IPS-15b (cell line): Measurements from ENCODE around the gene SEMA5A.

ENCODE experiments used
- H3K27me3 ChIP-seq: one replicate; pipeline ENCODE4 v1.6.1; 2013; ENCODE audit warnings: low read length; ENCODE audit not compliant: control insufficient read depth, insufficient read depth
- H3K36me3 ChIP-seq: one replicate; pipeline ENCODE4 v1.6.1; 2013; ENCODE audit warnings: low read length; ENCODE audit not compliant: control insufficient read depth, insufficient read depth
- H3K4me1 ChIP-seq: one replicate; pipeline ENCODE4 v1.6.1; 2013; ENCODE audit warnings: mild to moderate bottlenecking, low read length; ENCODE audit not compliant: control insufficient read depth, insufficient read depth
- H3K4me3 ChIP-seq: one replicate; pipeline ENCODE4 v1.5.1; 2013; ENCODE audit warnings: low read depth, low read length
- H3K9ac ChIP-seq: one replicate; pipeline ENCODE4 v1.6.1; 2013; ENCODE audit warnings: low read depth, mild to moderate bottlenecking, low read length
- H3K9me3 ChIP-seq: one replicate; pipeline ENCODE4 v1.6.1; 2013; ENCODE audit warnings: mild to moderate bottlenecking, low read length; ENCODE audit not compliant: control insufficient read depth, insufficient read depth

SEMA5A gene

DNA sequence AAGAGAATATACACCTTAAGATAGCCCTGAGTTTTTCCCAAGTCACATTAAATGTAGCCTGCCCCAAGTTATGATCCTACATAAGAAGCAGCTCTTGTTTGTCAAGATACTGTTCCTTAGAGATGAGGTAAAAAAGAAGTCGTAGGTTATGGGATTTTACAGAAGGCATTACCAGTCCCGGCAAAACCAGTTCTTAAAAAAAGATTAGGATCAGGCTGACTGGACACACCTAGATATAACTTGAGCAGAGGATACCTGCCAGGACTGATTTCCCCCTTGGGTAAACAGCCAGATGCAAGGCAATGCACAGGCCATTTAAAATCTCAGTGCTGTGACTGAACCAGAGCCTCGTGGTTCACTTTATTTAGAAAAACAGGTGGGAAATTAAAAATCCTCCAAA, 14.1 kb upstream of the SEMA5A start:
- Histone ChIP-seq H3K36me3 (no peaks in the 10 kb centered on the region), H3K4me3 (no peak overlapping the region), H3K27me3 (no peaks in the 10 kb centered on the region), H3K4me1 (no peaks in the 10 kb centered on the region), H3K9ac (no peak overlapping the region), H3K9me3 (no peaks in the 10 kb centered on the region)

DNA sequence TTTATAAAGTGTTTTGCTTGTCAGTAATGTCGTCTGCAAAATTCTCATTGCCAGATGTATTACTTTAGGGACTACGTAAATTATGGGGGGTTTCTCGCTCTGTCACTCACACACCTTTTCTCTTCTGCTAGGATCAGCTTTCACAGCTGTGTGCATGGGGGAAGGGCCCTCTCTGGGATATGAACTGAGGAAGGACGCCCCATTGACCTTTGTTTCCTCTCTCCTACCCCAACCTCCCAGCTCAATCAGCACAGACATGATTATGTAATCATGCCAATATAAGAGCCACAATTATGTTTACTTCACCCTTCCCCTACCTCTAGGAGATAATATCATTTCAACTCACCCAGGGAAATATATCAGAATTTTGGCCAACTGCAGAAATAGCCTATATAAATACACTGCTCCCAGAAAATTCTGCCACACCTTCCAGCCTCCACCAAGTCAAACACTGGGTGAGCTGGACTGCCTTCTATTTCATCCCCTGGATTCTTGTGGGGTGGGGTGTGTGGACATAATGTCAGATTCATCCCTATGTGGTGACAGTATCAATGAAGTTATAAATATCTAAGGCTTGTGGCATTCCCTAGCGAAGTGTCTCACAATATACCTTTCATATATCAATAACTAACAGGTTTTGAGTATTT, 12.6 kb upstream of the SEMA5A start:
- no peaks in the 10 kb centered on the region for H3K9me3 ChIP-seq
- no peaks in the 10 kb centered on the region for H3K27me3 ChIP-seq
- no peak overlapping the region for H3K9ac ChIP-seq
- no peak overlapping the region for H3K4me3 ChIP-seq
- H3K4me1 ChIP-seq, result no peaks in the 10 kb centered on the region
- no peaks in the 10 kb centered on the region for H3K36me3 ChIP-seq

DNA sequence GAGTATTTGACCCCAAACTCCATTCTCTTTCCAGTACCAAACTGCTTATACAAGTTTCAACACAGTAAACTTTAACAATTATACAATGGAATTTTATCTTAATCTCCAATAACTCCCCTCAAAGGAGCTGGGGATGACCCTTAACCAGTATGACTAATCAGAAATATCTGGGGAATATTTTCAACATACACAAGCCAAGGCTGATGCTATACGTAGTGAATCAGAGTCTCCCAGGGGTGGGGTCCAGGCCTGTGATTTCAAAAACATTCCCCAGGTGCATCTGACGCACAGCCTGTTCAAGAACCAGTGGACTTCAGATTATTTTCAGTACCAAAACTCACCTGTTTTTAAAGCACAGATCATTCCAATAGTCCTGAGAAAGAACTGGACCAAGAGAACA, 11.8 kb upstream of the SEMA5A start:
- no peaks in the 10 kb centered on the region for H3K27me3 ChIP-seq
- H3K9me3 ChIP-seq, result no peaks in the 10 kb centered on the region
- H3K4me1 ChIP-seq, result no peaks in the 10 kb centered on the region
- H3K4me3 ChIP-seq, result no peak overlapping the region
- H3K36me3 ChIP-seq, result no peaks in the 10 kb centered on the region
- no peak overlapping the region for H3K9ac ChIP-seq

DNA sequence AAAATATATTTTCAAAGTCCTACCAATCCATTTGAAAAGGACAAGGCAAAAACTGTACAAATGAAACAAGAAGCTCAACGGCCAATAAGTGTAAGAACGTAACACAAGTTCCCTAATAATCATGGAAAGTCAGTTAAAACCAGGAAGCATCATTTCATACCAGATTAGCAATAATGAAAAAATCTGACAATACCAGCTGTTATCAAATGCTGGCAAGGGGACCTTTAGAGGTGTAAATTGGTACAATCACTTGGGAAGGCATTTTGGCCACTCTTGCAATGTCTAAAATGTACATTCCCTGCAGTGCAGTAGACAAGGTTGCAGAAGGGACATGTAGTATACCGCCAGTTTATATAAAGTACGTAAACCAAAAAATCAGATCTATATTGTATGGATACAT, 10.1 kb upstream of the SEMA5A start:
- Histone ChIP-seq H3K36me3 (no peaks in the 10 kb centered on the region), H3K9me3 (no peaks in the 10 kb centered on the region), H3K4me1 (no peaks in the 10 kb centered on the region), H3K4me3 (no peak overlapping the region), H3K27me3 (no peaks in the 10 kb centered on the region), H3K9ac (no peak overlapping the region)

DNA sequence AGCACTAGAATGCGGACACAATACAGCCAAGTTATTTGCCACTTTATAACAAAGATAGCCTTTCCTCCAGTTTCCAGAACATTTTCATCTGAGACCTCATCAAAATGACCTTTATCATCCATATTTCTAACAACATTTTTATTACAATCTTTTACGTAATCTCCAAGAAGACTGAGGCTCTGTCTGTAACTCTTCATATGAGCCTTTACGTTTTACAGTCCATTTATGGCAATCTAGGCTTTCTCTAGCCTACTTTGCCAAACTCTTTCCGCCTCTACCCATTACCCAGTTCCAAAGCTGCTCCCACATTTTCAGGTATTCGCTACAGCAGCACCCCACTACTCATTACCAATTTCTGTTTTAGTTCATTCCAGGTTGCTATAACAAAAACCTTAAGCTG, 8.2 kb upstream of the SEMA5A start:
- H3K4me1 ChIP-seq, result no peaks in the 10 kb centered on the region

DNA sequence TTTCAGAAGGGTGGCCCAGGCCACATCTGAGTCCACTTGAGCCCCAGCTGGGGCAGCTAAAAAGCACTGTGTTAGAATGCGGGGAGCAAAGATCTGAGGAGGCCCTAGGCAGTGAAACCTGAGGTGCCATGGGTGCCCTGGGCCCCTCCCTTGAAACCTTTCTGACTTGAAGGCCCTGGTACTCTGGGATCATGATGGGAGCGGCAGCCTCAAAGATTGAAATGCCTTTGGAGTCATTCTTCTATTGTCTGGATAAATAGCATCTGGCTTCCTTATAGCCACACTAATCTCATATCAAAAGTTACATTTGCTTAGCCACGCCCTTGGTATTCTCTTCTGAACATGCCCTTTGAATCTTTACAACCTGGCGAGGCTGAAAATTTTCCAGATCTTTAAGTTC, 7.7 kb upstream of the SEMA5A start:
- Histone ChIP-seq H3K36me3 (peaks cover 5% of the 10 kb centered on the region), H3K9ac (no peak overlapping the region), H3K27me3 (no peaks in the 10 kb centered on the region), H3K4me1 (no peaks in the 10 kb centered on the region), H3K9me3 (no peaks in the 10 kb centered on the region), H3K4me3 (no peak overlapping the region)

More for the DNA sequence above, 8.2 kb upstream of the SEMA5A start:
- Histone ChIP-seq H3K4me3 (no peak overlapping the region), H3K36me3 (peaks cover 5% of the 10 kb centered on the region), H3K9ac (no peak overlapping the region), H3K9me3 (no peaks in the 10 kb centered on the region), H3K27me3 (no peaks in the 10 kb centered on the region)

DNA sequence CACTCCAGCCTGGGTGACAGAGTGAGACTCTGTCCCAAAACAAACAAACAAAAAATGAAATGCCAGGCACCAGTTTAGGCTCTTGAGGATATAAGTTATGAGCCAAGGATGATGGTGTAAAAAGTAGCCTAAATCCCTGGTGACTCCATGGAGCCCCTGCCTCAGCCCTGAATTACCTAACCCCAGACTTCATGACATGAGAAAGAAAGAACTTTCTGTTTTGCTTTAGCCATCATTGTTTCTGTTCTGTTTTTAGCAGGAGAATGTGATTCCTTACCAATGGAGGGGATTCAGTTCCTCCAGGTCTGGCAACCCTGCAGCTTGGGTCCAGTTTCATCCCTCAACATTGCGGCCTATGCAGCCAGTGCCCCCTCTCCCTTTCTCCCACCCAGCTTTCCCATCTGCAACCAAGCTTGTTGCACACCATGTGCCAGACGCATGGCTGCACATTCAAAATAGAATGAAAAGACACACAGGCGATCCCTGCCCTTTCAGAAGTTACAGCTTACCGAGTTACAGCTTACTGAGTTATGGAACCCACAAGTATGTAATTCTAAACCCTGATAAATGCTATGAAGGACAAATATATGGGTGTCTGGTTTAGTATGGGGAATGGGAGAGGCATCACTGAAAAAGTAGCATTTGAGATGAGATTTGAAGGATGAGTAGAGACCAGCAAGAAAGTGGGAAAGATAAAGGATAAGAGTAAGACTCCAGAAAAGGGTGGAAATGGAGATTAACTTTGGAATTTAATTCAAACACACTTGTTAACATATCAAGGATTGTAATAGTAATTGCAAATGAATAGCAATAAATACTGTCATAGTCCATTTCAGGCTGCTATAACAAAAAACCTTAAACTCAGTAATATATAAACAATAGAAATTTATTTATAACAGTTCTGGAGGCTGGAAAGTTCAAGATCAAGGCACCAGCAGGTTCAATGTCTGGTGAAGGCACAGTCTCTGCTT, 6.0 kb upstream of the SEMA5A start:
- Histone ChIP-seq H3K9ac (no peak overlapping the region), H3K4me3 (no peak overlapping the region), H3K4me1 (no peaks in the 10 kb centered on the region), H3K27me3 (no peaks in the 10 kb centered on the region), H3K36me3 (peaks cover 5% of the 10 kb centered on the region), H3K9me3 (no peaks in the 10 kb centered on the region)

DNA sequence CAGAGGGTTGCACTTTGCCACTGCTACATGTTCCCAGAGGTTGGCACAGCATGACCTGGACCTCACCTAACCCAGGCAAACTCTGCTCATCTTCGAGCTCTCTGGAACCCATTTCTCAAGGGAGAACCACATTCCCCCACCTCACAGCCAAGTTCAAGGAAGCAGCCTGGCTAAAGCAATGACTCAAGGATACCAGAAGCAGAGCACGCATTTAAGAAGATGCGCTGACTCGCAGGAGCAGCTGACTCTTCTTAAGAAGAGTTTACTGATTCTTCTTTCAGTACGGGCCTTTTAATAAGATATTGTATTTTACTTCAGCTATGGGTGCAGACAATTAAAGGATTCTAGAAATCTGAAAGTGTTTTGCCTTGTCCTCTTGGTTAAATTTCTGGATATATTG, 4.1 kb upstream of the SEMA5A start:
- Histone ChIP-seq H3K9ac (no peak overlapping the region), H3K4me3 (no peak overlapping the region), H3K27me3 (no peaks in the 10 kb centered on the region), H3K9me3 (no peaks in the 10 kb centered on the region), H3K4me1 (no peaks in the 10 kb centered on the region), H3K36me3 (peaks cover 5% of the 10 kb centered on the region)

DNA sequence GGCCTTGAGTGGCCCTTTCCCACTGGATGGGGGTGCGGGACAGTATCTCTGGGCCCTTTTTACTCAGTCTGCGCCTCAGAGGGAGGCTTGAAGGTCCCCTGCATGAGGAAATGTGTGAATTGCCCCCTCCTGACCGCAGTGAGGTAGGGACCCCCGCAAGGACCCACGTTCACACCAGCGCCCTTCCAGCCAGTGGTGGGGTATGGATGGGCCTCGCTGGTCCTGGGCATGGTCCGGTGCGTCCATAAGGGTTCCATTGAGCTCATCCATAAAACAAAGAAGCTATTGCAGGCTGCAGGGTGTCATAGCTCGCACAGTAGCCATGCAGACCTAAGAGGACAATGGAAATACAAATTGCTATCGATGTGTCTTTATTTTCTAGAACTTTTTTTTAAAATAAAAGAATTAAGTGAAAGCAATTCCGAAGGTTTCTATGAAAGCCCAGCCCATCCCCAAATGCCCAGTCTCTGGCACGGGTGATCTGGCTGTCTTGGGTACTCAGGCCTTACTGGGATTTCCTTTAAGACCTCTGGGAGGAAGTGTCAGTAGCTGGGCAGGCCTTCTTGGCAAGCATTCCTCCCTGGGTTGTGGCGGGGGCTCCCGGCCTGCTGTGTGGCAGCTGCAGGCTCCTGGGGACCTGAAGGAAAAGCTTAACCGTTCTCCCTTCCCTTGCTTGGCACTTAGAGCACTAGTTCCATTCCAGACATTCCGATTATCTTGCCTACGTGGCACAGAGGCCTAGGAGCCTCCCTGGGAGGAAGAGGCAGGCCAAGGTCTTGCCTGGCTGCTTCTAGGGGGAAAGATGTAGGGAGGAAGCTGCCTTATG, 1.5 kb upstream of the SEMA5A start:
- Histone ChIP-seq H3K4me1 (peaks cover 4% of the 10 kb centered on the region), H3K9ac (no peak overlapping the region), H3K36me3 (peaks cover 5% of the 10 kb centered on the region), H3K4me3 (peak overlapping the region; percentile 90), H3K9me3 (no peaks in the 10 kb centered on the region), H3K27me3 (peaks cover 3% of the 10 kb centered on the region)

DNA sequence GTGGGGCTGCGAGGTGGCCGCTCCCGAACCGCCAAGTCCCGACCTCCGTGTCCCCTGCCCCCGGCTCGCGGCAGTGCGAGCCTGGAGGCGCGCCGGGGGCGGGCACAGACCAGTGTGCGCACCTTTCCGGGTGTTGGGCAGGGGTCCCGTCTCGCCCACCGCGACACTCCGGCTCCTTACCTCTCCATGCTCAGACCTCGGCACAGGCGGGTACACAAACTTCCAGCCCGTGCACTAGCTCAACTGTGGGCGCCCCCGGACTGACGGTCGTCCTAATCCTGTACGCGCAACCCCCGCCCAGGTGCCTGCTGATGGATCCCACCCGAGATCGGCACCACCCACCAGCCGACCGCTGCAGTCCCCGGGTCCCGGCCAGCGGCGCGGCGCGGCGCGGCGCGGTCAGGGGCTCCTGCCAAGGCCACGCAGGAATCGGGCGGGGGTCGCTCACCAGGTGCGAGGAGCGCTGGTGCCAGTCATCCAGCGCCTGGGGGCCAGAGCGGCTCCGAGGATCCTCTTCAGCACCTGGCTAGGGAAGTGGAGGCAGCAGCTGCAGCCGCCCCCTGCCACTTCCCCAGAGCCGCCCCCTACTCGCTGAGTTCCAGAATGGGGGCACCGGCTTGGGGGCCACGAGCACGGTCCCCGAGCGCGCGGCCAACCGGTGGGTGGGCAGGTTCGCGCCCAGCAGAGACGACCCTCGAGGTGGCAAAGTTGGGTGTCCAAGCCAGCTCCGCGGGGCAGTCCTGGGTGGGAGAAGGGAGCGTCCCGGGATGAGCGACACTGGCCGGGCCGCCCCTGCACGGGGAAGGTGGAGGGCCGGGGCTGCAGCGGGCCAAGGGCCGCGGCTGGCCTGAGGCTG, 511 bp downstream of the SEMA5A start:
- Histone ChIP-seq H3K4me3 (peak overlapping the region; percentile 88), H3K4me1 (peaks cover 4% of the 10 kb centered on the region), H3K36me3 (peaks cover 5% of the 10 kb centered on the region), H3K9ac (peak overlapping the region; percentile 73), H3K27me3 (peaks cover 3% of the 10 kb centered on the region), H3K9me3 (no peaks in the 10 kb centered on the region)
